EL (cell line): ENCODE results near the gene ARMC10.
"Not testable (repeated sequence)": the region's sequence is repeated elsewhere in the genome, so short reads cannot be mapped to it uniquely, and the experiment has no call there.

Experiments used
- DNase-seq: peaks from one replicate; pipeline ENCODE4 v3.0.0-alpha.2; 2016

ARMC10 gene

GRCh38 chr7:103079836-103080235 lies 4.9 kb downstream of the ARMC10 start:
- DNase-seq: no peak

GRCh38 chr7:103080923-103081322 lies 6.0 kb downstream of the ARMC10 start:
- no peak for DNase-seq

GRCh38 chr7:103082497-103082896 lies 7.6 kb downstream of the ARMC10 start:
- no peak for DNase-seq

- no peak for DNase-seq
Measured at GRCh38 chr7:103083210-103083609, 8.3 kb downstream of the ARMC10 start.

- not testable (repeated sequence) for DNase-seq
Measured at GRCh38 chr7:103092321-103092720, 17.4 kb downstream of the ARMC10 start.

GRCh38 chr7:103093429-103093828 lies 18.5 kb downstream of the ARMC10 start:
- DNase-seq: no peak

- DNase-seq: no peak
Measured at GRCh38 chr7:103094102-103094501, 19.2 kb downstream of the ARMC10 start.

GRCh38 chr7:103095558-103095957 lies 20.6 kb downstream of the ARMC10 start:
- not testable (repeated sequence) for DNase-seq

GRCh38 chr7:103097041-103097440 lies 22.1 kb downstream of the ARMC10 start:
- no peak for DNase-seq

- DNase-seq: no peak
Measured at GRCh38 chr7:103100348-103100747, 25.4 kb downstream of the ARMC10 start.

- no peak for DNase-seq
Measured at GRCh38 chr7:103101543-103101942, 26.6 kb downstream of the ARMC10 start.

- DNase-seq: no peak
Measured at GRCh38 chr7:103106005-103106702, 31.2 kb downstream of the ARMC10 start.

- DNase-seq: not testable (repeated sequence)
Measured at GRCh38 chr7:103106703-103107070, 31.7 kb downstream of the ARMC10 start.

GRCh38 chr7:103113164-103113563 lies 38.2 kb downstream of the ARMC10 start:
- peak; percentile 93 for DNase-seq

GRCh38 chr7:103114576-103115008 lies 39.7 kb downstream of the ARMC10 start:
- no peak for DNase-seq

GRCh38 chr7:103115771-103116170 lies 40.8 kb downstream of the ARMC10 start:
- no peak for DNase-seq

- no peak for DNase-seq
Measured at GRCh38 chr7:103116511-103116910, 41.6 kb downstream of the ARMC10 start.

- no peak for DNase-seq
Measured at GRCh38 chr7:103116991-103117390, 42.1 kb downstream of the ARMC10 start.

- no peak for DNase-seq
Measured at GRCh38 chr7:103117465-103117864, 42.5 kb downstream of the ARMC10 start.

- DNase-seq: no peak
Measured at GRCh38 chr7:103119791-103120291, 44.9 kb downstream of the ARMC10 start.

GRCh38 chr7:103120362-103120761 lies 45.4 kb downstream of the ARMC10 start:
- no peak for DNase-seq

GRCh38 chr7:103121641-103122040 lies 46.7 kb downstream of the ARMC10 start:
- no peak for DNase-seq

- DNase-seq: no peak
Measured at GRCh38 chr7:103123529-103123928, 48.6 kb downstream of the ARMC10 start.

GRCh38 chr7:103124429-103124979 lies 49.6 kb downstream of the ARMC10 start:
- no peak for DNase-seq

- DNase-seq: no peak
Measured at GRCh38 chr7:103127006-103127405, 52.1 kb downstream of the ARMC10 start.
